CD4-positive, alpha-beta T cell treated with Interleukin-6 for 4 hours (primary cell): ENCODE measurements around the gene CCDC91.
"Not testable (repeated sequence)": the region's sequence is repeated elsewhere in the genome, so short reads cannot be mapped to it uniquely, and the experiment has no call there.

Source experiments
- DNase-seq: peaks from one replicate; pipeline ENCODE4 v3.0.0-alpha.2; 2020; ENCODE audit warnings: mixed read lengths

Gene CCDC91

GRCh38 chr12:28476206-28476605 lies 285.9 kb downstream of the CCDC91 start:
- not testable (repeated sequence) for DNase-seq

- not testable (repeated sequence) for DNase-seq
Measured at GRCh38 chr12:28479097-28479496, 288.8 kb downstream of the CCDC91 start.

GRCh38 chr12:28479683-28480082 lies 289.4 kb downstream of the CCDC91 start:
- DNase-seq: no peak

DNA sequence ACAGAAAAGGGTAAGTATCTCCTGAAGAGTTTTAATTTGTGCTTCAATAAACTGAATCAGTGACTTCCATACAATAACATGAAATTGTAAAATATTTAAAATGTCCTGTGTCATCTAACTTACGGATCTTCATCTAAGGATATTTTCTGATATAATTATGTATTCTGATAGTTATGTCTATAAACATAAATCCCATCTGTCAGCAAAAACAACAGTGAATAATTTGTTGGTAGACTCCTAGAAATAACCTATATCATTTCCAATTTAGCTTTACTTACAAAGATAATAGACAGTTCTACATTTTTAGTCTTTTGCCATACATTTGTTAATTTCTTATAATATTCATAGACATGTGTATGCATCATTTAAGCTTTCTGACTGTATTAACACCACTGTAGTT lies 293.9 kb downstream of the CCDC91 start:
- DNase-seq: no peak

DNA sequence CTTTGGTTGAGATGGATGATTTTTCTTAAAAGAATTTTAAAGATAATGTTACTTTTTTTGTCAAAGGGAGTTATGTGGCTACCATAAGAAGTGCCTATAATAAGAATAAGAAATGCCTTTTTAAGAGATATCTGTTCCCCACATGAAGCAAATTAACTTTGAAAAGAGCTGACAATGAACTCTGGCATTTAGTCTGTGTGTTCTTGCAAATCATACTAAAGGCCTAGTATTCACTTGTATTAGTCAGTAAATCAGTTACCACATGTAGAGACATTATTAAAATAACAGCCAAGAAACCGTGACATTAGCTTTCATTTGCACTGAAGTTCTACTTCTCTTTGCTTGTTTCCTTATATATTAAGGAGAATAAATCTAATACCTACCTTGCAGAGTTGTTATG lies 296.3 kb downstream of the CCDC91 start:
- no peak for DNase-seq

GRCh38 chr12:28489246-28489645 lies 299.0 kb downstream of the CCDC91 start:
- DNase-seq: no peak

- DNase-seq: no peak
Measured at GRCh38 chr12:28497889-28498411, 307.7 kb downstream of the CCDC91 start.

- no peak for DNase-seq
Measured at GRCh38 chr12:28498850-28499249, 308.6 kb downstream of the CCDC91 start.

DNA sequence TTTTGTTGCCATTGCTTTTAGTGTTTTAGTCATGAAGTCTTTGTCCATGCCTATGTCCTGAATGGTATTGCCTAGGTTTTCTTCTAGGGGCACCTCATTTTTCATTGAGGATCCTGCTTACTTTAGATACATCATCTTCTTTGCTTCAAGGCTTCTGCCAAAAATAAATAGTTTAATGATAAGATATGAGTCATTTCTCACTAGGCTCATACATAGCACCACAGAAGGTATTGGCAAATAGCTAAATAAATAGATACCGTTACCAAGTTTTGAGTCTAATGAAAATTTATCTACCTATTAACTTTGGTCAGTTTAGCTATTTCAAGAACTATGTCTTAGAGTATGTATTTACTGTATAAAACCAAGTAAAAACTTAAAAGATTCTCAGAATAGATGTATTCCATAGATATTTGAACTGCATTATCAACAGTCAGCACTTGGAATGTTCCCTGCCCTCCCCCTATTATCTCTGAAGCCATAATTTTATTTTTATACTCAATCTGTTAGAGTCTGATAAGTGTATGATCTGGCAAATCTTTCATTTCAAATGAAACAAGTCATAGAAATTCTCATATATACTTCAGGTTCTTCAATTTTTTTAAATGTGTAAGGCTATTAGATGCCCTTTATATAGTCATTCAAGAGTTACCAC lies 310.2 kb downstream of the CCDC91 start:
- DNase-seq: no peak

- DNase-seq: no peak
Measured at GRCh38 chr12:28506271-28506670, 316.0 kb downstream of the CCDC91 start.

DNA sequence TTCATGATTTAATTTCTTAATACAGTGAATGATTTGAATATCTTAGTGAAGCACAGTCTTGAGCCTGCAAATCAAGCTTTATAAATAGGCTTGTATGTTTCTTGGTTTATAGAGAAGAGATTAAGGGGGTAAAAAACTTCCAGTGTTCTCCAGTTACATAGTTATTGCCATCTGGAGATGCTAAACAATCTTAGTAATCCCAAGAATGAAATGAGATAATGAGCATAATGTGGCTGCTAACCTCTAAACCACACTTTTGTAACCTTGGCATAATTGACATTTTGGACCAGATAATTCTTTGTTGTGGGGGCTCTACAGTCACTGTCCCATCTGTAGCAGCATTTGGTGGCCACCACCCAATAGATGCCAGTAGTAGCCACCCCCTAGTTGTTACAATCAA lies 316.8 kb downstream of the CCDC91 start:
- no peak for DNase-seq

DNA sequence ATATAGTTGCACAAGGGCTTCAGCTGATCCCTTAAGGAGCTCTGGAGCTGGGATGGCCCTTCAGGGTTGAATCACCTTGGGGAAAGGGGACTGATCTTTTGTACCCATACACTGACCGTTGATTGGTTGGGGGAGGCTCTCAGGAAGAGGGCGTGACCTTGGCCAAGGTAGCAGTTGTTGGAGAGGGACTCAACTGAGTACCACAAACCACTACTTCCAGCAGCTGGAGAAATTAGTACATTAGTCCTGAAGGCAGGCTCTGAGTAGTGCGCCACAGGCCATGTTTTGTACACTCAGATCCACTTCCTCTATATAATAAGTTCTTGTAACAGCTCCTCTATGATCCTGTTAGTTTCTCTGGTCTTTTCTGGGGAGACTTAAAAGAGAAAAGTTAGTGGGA lies 317.6 kb downstream of the CCDC91 start:
- no peak for DNase-seq

- no peak for DNase-seq
Measured at GRCh38 chr12:28512406-28512805, 322.1 kb downstream of the CCDC91 start.

DNA sequence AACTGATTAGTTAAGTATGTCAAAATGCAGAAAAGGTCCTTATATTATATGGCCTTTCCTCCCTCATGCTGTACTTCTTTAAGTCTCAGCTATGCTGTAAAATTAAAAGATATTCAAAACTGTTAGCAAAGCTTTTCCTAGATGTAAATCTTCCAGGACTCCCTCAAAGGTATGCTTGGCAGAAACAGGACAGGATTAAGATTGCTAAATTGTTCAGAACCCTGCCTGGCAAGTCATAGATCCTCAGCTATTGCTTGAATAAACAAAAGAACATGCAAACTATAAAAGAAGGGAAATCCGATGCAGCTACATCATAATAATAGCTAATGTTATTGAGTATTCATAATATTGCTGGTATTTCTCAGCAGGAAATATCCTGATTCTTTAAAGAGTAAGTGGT lies 322.6 kb downstream of the CCDC91 start:
- no peak for DNase-seq

DNA sequence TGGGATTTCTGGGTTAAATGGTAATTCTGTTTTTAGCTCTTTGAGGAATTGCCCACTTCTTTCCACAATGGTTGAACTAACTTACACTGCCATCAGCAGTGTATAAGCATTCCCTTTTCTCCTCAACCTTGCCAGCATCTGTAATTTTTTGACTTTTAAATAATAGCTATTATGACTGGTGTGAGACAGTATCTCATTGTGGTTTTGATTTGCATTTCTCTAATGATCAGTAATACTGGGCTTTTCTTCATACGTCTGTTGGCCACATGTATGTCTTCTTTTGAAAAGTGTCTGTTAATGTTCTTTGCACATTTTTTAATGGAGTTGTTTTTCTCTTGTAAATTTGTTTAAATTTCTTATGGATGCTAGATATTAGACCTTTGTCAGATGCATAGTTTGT lies 323.7 kb downstream of the CCDC91 start:
- no peak for DNase-seq

DNA sequence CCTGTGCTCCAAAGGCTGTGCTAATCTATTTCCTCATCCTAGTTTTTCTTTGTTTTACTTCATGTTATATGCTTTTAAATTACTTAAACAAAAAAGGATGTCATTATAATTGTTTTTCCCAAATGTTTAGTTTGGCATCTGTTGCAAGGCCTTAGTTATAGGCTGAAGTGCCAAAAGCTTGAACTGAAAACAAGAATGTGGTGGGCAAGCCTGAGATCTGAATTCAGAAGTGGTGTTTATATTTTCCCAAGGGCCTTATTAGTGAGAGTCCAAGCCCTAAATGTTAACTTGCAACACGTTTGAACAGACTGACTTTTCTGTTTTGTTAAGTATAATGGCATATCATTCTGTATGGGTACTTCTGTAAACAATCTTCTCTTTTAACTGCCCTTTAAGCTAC lies 326.8 kb downstream of the CCDC91 start:
- DNase-seq: no peak

DNA sequence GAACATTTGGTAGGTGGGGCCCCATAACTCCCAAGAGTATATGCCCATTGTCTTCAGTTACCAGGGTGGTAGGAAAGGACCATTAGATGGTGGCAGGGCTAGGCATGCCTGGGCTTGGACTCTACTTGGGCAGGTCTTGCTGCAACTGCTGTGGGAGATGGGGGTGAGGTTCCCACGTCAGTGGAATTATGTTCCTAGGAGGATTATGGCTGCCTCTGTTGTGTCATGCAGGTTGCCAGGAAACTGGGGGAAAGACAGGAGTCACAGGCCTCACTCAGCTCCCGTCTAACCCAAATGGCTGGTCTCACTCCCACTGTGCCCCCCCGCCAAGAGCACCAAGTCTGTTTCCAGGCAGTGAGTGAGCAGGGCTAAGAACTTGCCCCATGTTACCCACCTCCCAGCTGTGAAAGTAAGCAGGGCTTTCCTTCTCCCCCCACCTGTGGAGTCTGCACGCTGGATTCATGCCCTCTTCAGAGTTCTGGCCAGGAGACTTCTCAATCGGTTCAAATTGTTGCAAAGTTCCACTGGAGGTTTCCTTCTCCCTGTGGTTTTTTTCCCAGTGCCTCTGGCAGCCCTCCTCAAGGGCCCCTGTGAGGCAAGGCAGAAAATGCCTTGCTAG lies 337.5 kb downstream of the CCDC91 start:
- DNase-seq: no peak

DNA sequence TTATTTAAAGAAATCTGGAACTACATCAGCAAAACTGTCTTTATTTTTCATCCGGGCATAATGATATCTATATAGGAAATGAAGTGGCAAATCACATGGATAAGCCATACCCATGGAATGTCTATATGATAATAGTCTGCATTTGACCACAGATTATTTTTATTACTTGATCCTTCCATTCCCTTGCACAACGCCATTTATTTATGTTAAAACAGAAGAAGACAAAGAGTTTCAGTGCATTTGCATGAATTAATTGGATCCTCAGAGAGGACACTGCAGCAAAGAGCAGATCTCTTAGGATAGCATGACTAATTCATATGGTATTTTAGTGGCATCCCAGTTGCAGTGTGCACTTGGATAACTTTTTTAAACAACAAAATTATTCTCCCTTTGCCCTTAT lies 345.0 kb downstream of the CCDC91 start:
- DNase-seq: no peak

GRCh38 chr12:28536088-28536487 lies 345.8 kb downstream of the CCDC91 start:
- DNase-seq: no peak

DNA sequence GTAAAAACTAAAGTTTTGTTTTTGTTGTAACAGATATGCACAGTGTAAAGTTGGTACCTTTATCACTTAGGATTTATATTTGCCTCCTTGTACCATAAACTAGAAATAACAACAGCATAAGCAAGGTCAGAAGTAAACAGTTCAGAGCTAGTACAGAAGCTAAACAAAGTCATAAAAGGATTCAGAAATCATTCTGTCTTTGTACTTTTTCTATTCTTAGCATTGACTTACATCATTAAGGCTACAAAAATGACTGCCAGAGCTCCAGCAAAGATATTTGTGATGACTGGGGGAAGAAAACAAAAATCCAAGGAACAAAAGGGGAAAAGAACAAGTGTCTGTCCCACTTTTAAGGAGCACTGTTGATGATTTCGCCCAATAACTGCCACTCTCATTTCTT lies 347.2 kb downstream of the CCDC91 start:
- no peak for DNase-seq

- DNase-seq: no peak
Measured at GRCh38 chr12:28539691-28540323, 349.6 kb downstream of the CCDC91 start.

- DNase-seq: no peak
Measured at GRCh38 chr12:28540324-28540714, 350.1 kb downstream of the CCDC91 start.

- no peak for DNase-seq
Measured at GRCh38 chr12:28543021-28543890, 353.0 kb downstream of the CCDC91 start.
